ENCODE results near the gene MAPK1.

GRCh38 chr22:21741790-21742189 lies 125.7 kb downstream of the MAPK1 start:
- TF ChIP-seq CTCF (conservative IDR thresholded peaks at IDR 0.05; ENCODE audit: low read length) (no peak), EZH2phosphoT487 (IDR thresholded peaks at IDR 0.05; ENCODE audit: borderline replicate concordance, low read depth, low read length) (no peak)
